Smooth muscle cell (in vitro differentiated cells): ENCODE results near the gene PNPLA6. TPM values are rescaled to one million over a fixed set of nuclear protein-coding genes. Genes with fewer than 3 reads are reported as not detected.

Experiments
- DNase-seq: peaks from one replicate; lab custom pipeline; 2025; ENCODE audit not compliant: unreplicated experiment; lab: John Stamatoyannopoulos, UW
- H2AFZ ChIP-seq: fragments of 200-600 bp; sonication (generic); 2 replicates; pipeline ENCODE4 v1.6.0; 2016; ENCODE audit warnings: antibody characterized with exemption, low read depth, mild to moderate bottlenecking
- H3F3A ChIP-seq: fragments of 200-600 bp; sonication (generic); 2 replicates; pipeline ENCODE4 v1.6.0; 2017; ENCODE audit warnings: antibody characterized with exemption, low read depth
- H3K27ac ChIP-seq: fragments of 200-600 bp; sonication (generic); 2 replicates; pipeline ENCODE4 v1.5.1; 2016; ENCODE audit warnings: low read depth, mild to moderate bottlenecking
- H3K27me3 ChIP-seq: fragments of 200-600 bp; sonication (generic); 2 replicates; pipeline ENCODE4 v1.6.1; 2016; ENCODE audit warnings: low read depth, mild to moderate bottlenecking
- H3K36me3 ChIP-seq: fragments of 200-600 bp; sonication (generic); 2 replicates; pipeline ENCODE4 v1.5.1; 2016; ENCODE audit warnings: low read depth
- H3K4me1 ChIP-seq: fragments of 200-600 bp; sonication (generic); 2 replicates; pipeline ENCODE4 v1.5.1; 2016; ENCODE audit warnings: low read depth
- H3K4me2 ChIP-seq: fragments of 200-600 bp; sonication (generic); 2 replicates; pipeline ENCODE4 v1.6.0; 2016; ENCODE audit warnings: mild to moderate bottlenecking
- H3K4me3 ChIP-seq: fragments of 200-600 bp; sonication (generic); 2 replicates; pipeline ENCODE4 v1.5.1; 2016; ENCODE audit warnings: mild to moderate bottlenecking
- H3K79me2 ChIP-seq: fragments of 200-600 bp; sonication (generic); 2 replicates; pipeline ENCODE4 v1.6.0; 2016; ENCODE audit warnings: low read depth, mild to moderate bottlenecking
- H3K9ac ChIP-seq: fragments of 200-600 bp; sonication (generic); 2 replicates; pipeline ENCODE4 v1.6.0; 2016; ENCODE audit warnings: low read depth
- H3K9me3 ChIP-seq: fragments of 200-600 bp; sonication (generic); replicated peaks from 2 replicates; pipeline ENCODE4 v1.5.1; 2016; ENCODE audit warnings: low read depth
- H4K20me1 ChIP-seq: fragments of 200-600 bp; sonication (generic); 2 replicates; pipeline ENCODE4 v1.6.0; 2016; ENCODE audit warnings: low read depth
- WGBS: methylation state at CpG from one replicate; pipeline ENCODE4 v1.1.7; 2016; ENCODE audit warnings: low lambda C conversion rate; 5-methylcytosine and 5-hydroxymethylcytosine counted together
- polyA plus RNA-seq: library from polyadenylated mRNA; unstranded; fragments of >200 nt; fragmentation: Nextera tagmentation; extraction: Ambion mirVana; gene quantifications from 2 replicates; pipeline ENCODE4 v1.2.1, GENCODE V29; 2016
- total RNA-seq: library from RNA; depleted of rRNA; stranded (reverse); fragments of >200 nt; gene quantifications from 2 replicates; pipeline ENCODE4 v1.2.3, GENCODE V29; 2014
- TF ChIP-seq, protein P1 (sequence below): fragments of 200-600 bp; sonication (generic); IDR thresholded peaks from 2 replicates; pipeline ENCODE4 v1.5.1; 2017; ENCODE audit warnings: borderline replicate concordance, mild to moderate bottlenecking, antibody characterized with exemption; ENCODE audit not compliant: insufficient read depth, poor library complexity, severe bottlenecking

Gene PNPLA6
- total and polyA plus RNA-seq, 2 experiments from 2014 or later = 22.3 to 55.6 TPM

DNA sequence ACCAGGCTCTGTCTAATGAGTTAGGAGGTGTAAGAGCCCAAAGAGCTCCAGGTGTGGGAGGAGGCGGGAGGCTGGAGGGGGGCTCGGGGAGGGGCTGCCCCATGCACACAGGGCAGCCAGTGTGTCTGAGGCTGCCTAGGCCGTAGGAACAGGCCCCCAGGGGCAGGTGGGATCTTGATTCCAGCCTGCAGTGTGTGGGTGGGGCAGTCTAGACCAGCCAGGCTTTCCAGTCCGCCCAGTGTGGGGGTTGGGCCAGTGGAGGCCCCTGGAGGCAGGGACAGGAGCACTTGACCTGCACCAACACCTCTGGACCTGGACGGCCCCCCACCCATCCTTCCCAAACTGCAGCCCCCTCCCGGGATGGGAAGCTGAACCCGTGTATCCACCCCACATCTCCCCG is 54.7 kb downstream of the PNPLA6 start:
- WGBS = 61% methylated on average over 8 of the region's 8 CpGs
- Histone ChIP-seq H3K27ac (no peak overlapping the region), H3K4me2 (no peak overlapping the region), H3K9me3 (no peaks in the 10 kb centered on the region), H3K27me3 (peaks cover 21% of the 10 kb centered on the region), H3K36me3 (no peaks in the 10 kb centered on the region), H3K9ac (no peak overlapping the region), H3K79me2 (no peaks in the 10 kb centered on the region), H3K4me3 (no peak overlapping the region), H4K20me1 (no peaks in the 10 kb centered on the region), H3K4me1 (no peaks in the 10 kb centered on the region), H2AFZ (no peak overlapping the region), H3F3A (no peaks in the 10 kb centered on the region)
- TF ChIP-seq, protein P1, sequence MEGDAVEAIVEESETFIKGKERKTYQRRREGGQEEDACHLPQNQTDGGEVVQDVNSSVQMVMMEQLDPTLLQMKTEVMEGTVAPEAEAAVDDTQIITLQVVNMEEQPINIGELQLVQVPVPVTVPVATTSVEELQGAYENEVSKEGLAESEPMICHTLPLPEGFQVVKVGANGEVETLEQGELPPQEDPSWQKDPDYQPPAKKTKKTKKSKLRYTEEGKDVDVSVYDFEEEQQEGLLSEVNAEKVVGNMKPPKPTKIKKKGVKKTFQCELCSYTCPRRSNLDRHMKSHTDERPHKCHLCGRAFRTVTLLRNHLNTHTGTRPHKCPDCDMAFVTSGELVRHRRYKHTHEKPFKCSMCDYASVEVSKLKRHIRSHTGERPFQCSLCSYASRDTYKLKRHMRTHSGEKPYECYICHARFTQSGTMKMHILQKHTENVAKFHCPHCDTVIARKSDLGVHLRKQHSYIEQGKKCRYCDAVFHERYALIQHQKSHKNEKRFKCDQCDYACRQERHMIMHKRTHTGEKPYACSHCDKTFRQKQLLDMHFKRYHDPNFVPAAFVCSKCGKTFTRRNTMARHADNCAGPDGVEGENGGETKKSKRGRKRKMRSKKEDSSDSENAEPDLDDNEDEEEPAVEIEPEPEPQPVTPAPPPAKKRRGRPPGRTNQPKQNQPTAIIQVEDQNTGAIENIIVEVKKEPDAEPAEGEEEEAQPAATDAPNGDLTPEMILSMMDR = no peak
- no peak for DNase-seq

DNA sequence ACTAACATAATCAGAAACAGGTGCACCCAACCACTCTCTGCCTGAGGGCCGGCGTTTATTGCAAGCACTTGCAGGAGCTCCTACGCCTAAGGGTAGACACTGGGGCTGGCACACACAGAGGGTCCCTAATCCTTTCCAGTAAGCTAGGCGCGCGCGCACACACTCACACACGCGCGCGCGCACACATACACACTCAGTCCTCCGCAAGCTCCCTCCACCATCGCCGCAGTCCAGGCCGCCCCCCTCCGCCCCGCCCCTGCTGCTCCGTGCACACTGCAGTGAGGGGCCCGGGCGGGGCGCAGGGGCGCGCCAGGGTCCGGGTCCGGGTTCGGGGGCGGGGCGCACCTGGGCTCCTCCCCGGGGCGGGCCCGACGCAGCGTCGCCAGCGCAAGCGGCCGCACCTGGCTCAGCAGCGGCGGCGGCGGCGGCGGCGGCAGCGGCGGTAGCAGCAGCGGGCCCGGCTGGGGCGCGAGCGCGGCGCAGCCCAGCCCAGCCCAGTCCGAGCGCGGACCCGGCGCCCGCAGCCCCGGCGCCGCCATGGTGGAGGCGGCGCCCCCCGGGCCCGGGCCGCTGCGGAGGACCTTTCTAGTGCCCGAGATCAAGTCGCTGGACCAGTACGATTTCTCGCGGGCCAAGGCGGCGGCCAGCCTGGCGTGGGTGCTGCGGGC is 60.1 kb downstream of the PNPLA6 start, which contains the start of gene CAMSAP3:
TSS of gene CAMSAP3 (plus strand) at position 398 of the 668 bp plus-strand sequence. CDS start at position 538, 140 bp downstream.
- H3K27me3 ChIP-seq = peaks cover 52% of the 10 kb centered on the region
- H3K4me3 ChIP-seq = peak within 1 kb of the TSS; percentile 52
- no peak for DNase-seq
- no peaks in the 10 kb centered on the region for H3K9me3 ChIP-seq
- H3K27ac ChIP-seq = no peak within 1 kb of the TSS
- no peak within 1 kb of the TSS for H2AFZ ChIP-seq
- peaks cover 3% of the 10 kb centered on the region for H3F3A ChIP-seq
- no peaks in the 10 kb centered on the region for H3K36me3 ChIP-seq
- TF ChIP-seq, protein P1 = no peak
- H3K9ac ChIP-seq = no peak within 1 kb of the TSS
- H3K4me2 ChIP-seq = peak within 1 kb of the TSS; percentile 83
- H3K4me1 ChIP-seq = peaks cover 4% of the 10 kb centered on the region
- WGBS = 2% methylated on average over 55 of the region's 78 CpGs
- H3K79me2 ChIP-seq = no peaks in the 10 kb centered on the region
- H4K20me1 ChIP-seq = peaks cover 6% of the 10 kb centered on the region

DNA sequence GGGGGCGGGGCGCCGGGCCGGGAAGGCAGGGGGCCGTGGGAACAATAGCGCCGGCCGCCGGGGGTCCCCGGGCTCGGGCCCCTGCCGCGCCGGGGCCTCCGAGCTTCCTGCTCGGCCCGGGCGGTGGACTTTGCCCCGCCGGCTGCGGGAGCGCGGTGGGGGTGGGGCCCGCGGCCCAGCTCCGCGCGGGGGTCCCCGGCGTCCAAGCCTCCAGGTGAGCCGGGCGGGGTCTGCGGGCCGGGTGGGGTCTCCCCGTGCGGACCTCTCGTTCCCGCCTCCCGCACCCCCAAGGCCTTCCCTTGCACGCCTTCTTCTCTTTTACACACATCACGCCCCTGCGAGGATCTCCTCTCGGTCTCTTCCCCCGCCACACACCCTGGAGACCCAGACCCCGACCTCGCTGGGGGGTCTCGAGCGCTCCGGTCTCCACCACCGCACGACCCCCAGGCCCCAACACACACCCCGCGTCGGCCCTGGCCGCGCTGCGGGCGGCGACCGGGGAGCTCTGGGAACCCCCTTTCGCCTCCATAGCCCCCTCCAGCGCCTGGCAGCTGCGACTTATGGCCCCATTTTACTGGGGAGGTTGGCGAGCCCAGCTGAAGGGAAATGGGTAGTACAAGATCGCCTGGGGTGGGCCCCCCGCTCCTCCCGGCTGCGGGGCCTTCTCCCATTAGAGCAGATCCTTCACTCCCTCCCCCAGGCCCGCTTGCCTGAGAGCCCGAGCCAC is 60.9 kb downstream of the PNPLA6 start:
- H3K4me1 ChIP-seq = peaks cover 4% of the 10 kb centered on the region
- no peak overlapping the region for H3K27ac ChIP-seq
- WGBS = 9% methylated on average over 30 of the region's 70 CpGs
- peak overlapping the region; percentile 78 for H3K4me2 ChIP-seq
- no peaks in the 10 kb centered on the region for H3K79me2 ChIP-seq
- peak overlapping the region; percentile 49 for H3K4me3 ChIP-seq
- peaks cover 52% of the 10 kb centered on the region for H3K27me3 ChIP-seq
- no peak overlapping the region for H3K9ac ChIP-seq
- H3K9me3 ChIP-seq = no peaks in the 10 kb centered on the region
- H3K36me3 ChIP-seq = no peaks in the 10 kb centered on the region
- peaks cover 3% of the 10 kb centered on the region for H3F3A ChIP-seq
- no peak for DNase-seq
- no peak overlapping the region for H2AFZ ChIP-seq
- TF ChIP-seq, protein P1 = no peak
- peaks cover 6% of the 10 kb centered on the region for H4K20me1 ChIP-seq
